ENCODE results near the gene PTPRG.
A peak's percentile ranks its signal among the peaks of the same experiment; 100 is the strongest.

PTPRG gene

DNA sequence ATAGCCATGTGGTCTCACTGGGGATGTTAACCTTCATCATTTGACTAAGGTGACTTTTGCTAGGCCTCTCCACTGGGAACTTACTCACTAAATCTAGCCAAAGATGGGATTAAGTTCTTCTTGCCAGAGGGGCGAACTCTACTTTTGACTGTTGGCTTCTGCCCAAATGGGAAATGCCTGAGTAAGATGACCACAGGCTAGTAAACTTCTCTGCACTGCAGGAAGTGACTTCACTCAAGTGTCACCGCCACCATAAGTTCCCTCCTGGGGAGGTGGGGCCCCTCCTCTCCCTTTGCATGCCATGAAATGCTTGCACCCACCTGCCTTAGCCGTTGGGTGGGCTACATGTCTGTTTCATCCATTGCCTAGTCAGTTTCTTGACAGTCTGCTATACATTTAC, 423.6 kb downstream of the PTPRG start:
- DNase-seq: no peak

- DNase-seq: no peak
Measured at GRCh38 chr3:61986473-61986872, 425.1 kb downstream of the PTPRG start.

- no peak for DNase-seq
Measured at GRCh38 chr3:61989681-61990080, 428.3 kb downstream of the PTPRG start.

DNA sequence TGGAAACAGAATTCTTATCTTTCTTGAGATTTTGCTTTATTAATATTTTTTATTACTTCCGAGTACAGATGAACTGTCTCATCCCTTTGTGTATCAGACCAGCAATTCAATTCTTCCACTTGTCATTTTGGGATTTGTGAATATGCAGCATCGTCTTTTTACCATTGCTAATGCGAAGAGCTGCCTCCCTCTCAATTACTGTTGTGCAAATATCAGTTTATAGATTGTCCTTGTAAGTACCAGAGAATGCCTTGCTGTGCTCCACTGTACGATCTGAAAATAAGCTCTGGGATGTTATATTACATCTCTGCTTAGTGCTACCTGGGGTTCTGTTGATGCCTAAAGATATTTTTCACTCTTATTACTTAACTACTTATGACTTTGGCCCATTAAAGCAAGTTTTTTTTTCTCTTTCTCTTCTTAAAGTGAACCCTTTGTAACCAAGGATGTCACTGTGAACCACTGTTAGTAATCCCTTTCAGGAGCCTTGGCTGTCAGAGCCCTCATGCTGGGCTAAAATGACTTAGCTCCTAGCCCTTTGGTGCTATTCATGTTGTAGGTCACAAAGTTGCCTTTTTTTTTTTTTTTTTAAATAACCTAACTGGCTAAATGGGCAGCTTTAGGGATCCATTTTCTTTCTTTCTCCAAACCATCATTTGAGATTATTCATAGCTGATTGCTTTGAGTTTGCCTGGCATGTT, 429.1 kb downstream of the PTPRG start:
- DNase-seq: no peak

- no peak for DNase-seq
Measured at GRCh38 chr3:61991706-61992105, 430.3 kb downstream of the PTPRG start.

- DNase-seq: no peak
Measured at GRCh38 chr3:61996366-61996765, 435.0 kb downstream of the PTPRG start.

DNA sequence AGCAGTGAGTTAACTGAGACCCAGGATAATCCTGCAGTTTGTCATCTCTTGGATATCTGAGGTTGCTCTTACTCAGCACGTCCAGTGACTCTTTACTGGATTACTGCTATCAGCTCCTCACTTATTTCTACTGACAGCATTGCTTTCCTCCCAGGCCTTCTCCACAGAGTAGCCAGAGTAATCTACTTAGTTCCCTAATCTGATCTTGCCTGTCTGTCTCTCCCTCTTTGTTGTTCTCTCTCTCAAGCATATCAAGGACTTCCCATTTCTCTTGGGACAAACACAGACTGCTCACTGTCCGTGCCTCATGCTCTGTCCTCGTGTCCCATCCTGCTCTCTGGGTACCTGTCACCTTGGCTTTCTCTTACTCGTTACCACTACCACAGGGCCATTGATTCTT, 435.7 kb downstream of the PTPRG start:
- no peak for DNase-seq

DNA sequence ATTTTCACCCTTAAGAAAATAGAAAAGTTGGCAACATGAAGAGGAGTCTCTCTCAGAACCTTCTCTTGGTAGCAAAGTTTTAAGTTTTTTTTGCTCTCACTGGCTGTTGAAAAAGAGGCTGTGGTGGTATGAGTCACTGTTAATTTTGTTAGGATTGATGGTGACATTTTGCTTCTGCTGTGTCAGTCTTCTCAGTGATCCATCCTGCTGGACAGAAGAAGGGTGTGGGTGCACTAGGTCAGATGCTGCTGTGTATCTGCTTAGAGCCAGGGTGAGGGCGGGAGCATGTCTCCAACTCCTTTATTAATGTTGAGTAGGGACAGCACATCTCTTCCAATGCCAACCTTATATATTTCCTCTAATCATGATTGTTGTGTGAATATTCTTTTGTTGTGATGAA, 442.5 kb downstream of the PTPRG start:
- no peak for DNase-seq

DNA sequence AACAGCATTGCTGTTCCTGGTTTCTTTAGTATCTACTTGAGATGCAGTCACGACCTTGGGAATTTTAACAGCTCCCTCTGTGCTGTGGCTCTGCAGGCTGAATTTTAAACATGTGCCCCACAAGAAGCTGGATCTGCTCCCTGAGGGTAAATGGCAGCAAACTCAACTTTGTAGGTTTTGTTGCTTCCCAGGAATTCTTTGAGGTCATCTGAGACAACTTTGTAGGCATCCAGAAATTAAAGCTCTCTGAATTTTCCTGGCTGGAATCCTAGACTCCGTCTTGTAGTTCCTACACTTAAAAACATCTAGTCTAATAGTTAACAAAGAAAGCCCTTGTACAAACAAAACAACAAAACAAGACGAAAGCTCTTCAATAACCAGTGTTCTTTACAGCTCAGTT, 445.7 kb downstream of the PTPRG start:
- DNase-seq: peak in 18 of 58 donors; percentile 0 to 74 (median 10)

- no peak for DNase-seq
Measured at GRCh38 chr3:62010989-62011388, 449.6 kb downstream of the PTPRG start.

DNA sequence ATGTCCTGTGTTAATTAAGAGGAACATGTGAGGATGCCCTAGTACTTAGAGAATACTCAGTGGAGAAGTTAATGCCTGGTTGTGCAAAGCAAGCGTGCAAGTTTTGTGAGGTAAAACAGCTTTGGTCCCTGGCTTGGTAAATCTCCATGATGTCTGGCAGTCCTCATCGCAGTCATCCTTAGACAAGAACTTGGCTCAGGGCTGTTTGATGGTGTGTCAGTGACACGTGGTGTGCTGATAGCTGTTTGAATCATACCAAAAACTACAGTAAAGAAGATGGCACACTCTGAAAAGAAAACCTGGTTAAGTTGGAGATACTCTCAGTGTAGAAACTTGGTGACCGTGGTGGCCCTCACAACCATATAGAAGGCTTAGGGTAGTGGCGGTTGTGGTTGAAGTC, 450.3 kb downstream of the PTPRG start:
- no peak for DNase-seq

- no peak for DNase-seq
Measured at GRCh38 chr3:62013951-62014350, 452.6 kb downstream of the PTPRG start.

DNA sequence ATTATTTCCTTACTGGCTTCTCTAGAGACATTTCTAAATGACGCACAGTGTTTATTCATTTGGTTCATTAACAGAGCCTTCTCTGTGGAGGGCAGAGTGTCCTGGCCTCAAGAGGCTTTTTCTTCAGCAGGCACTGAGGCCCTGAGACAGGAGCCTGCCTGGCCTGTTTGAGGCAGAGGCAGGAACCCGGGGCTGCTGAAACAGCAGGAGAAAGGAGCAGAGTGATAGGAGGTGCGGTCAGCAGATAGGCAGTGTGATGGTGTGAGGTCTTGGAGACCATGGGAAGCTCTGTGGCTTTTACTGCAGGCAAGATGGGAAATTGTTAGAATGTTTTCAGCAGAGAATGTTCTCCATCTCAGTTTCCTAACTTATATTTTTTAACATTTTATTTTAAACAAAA, 453.7 kb downstream of the PTPRG start:
- no peak for DNase-seq

DNA sequence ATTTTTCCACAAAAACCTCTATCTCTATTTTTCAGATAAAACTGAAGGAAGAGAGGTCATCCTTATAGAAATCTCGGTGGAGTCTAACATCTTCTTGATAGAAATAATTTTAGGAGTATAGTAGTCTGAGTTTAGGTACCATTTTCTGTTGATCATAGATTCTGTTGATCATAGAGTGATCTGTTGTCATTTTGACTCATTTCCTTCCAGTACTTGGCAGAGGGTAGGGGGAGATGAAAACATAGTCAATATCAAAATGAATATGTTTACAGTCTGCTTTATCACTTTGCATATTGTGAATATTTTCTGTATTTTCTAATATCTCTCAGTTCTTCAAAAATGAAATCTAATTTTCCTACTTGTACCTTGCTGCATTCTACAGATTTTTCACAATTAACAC, 458.5 kb downstream of the PTPRG start:
- no peak for DNase-seq

DNA sequence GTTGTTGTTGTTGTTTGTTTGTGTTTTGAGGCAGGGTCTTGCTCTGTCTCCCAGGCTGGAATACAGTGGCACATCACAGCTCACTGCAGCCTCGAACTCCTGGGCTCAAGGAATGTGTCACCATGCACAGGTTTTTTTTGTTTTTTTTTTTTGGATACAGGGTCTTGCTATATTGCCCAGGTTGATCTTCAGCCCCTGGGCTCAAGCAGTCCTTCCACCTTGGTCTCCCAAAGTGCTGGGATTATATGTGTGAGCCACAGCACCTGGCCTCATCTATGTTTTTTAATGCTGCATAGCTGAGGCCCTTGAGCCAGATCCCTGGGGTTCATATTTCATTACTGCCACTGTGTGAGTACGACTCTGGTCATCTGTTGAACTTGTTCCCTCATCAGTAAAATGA, 459.3 kb downstream of the PTPRG start:
- no peak for DNase-seq

GRCh38 chr3:62022312-62022711, 460.9 kb downstream of the PTPRG start:
- DNase-seq: no peak

DNA sequence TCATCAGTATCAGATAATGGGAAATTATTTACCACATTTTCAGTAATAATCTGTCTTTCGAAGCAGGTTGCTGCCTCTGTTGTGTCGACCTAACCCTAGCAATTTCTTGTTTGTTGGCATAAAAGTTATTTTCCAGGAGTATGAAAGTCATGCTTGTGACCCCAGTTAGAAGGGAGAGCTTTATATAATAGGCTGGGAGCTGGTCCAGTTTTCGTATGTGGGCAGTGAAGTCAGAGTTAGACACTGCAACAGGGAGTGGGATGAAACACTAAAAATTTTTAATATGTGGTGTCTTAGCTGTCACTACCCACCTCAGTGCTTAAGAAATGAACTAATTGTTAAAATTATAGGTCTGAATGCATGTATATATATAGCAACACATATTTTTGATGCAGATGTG, 463.5 kb downstream of the PTPRG start:
- DNase-seq: no peak

DNA sequence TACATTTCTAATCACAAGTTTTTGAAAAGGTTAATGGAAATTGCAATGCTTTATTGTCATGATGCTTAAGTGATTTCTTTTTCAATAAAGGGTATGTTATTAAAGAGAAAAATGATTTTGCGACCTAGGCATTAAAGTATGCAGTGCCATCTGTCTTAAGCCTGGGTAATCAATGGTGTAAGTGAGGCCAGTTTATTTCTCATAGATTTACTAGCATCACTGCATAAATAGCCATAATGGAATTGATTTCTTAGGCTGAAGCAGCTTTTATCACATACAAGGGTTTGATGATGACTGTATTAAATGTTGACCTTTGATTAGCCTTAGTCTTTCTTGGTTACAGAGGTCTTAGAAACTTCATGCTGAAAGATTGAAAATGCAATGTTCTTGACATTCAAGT, 464.5 kb downstream of the PTPRG start:
- DNase-seq: no peak

GRCh38 chr3:62027241-62027640, 465.9 kb downstream of the PTPRG start:
- DNase-seq: no peak

DNA sequence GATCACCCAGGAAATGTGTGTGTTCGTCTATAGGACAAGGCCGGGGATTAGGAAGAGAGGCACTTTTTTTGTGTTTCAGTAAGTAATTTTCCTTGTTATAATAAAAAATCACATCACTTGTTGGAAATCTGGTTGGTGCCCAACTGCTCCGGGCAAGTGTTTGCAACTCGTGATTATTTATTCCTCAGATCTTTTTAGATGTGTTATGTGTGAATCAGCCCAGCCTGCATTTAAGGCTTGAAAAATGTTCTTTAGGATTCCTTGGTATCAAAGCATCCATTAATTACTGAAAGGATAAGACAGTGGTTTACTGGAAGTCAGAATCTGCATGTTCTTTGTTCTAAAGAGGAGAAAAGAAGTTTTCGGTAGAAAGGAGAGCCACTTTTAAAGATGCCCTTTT, 466.4 kb downstream of the PTPRG start:
- peak in 6 of 58 donors; percentile 2 to 27 (median 14) for DNase-seq

GRCh38 chr3:62028236-62028635, 466.9 kb downstream of the PTPRG start:
- no peak for DNase-seq

GRCh38 chr3:62032738-62033137, 471.4 kb downstream of the PTPRG start:
- DNase-seq: no peak

GRCh38 chr3:62035402-62036057, 474.2 kb downstream of the PTPRG start:
- no peak for DNase-seq

All from anterior cingulate cortex (tissue), 58 donors.